Mucosa of stomach (tissue), 1 donor: Measurements from ENCODE around the gene LRRC52.

ENCODE experiments used
- H3K27me3 ChIP-seq: one replicate; pipeline ENCODE4 v1.7.0; 2013; ENCODE audit warnings: mild to moderate bottlenecking, low read length; ENCODE audit not compliant: control insufficient read depth, insufficient read depth
- H3K36me3 ChIP-seq: one replicate; pipeline ENCODE4 v1.7.0; 2013; ENCODE audit warnings: low read length; ENCODE audit not compliant: control insufficient read depth, insufficient read depth
- H3K4me1 ChIP-seq: one replicate; pipeline ENCODE4 v1.7.0; 2013; ENCODE audit warnings: mild to moderate bottlenecking, low read length; ENCODE audit not compliant: control insufficient read depth, insufficient read depth
- H3K4me3 ChIP-seq: one replicate; pipeline ENCODE4 v1.7.0; 2013; ENCODE audit warnings: low read length
- H3K9ac ChIP-seq: one replicate; pipeline ENCODE4 v1.7.0; 2013; ENCODE audit warnings: mild to moderate bottlenecking, low read length, moderate library complexity
- H3K9me3 ChIP-seq: one replicate; pipeline ENCODE4 v1.7.0; 2013; ENCODE audit warnings: mild to moderate bottlenecking, low read length, moderate library complexity; ENCODE audit not compliant: control insufficient read depth
- donor health status: Pancreatic carcinoma.

LRRC52 gene

DNA sequence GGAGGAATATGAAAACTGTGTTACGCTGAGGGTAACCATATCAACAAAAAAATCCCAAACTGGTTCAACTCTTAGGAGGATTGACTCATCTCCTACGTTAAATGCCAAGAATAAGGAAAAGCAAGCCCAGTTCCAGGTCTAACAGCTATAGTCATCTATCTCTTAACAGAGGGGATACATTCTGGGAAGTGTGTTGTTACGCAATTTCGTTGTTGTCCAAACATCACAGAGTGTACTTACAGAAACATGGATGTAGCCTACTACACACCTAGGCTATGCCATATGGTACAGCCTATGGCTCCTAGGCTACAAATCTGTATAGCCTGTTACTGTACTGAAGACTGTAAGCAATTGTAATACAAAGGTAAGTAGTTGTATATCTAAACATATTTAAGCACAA, 23.2 kb upstream of the LRRC52 start:
- no peaks in the 10 kb centered on the region for H3K9me3 ChIP-seq
- H3K4me3 ChIP-seq = no peak overlapping the region
- no peak overlapping the region for H3K9ac ChIP-seq
- H3K27me3 ChIP-seq = no peaks in the 10 kb centered on the region
- H3K4me1 ChIP-seq = no peaks in the 10 kb centered on the region
- no peaks in the 10 kb centered on the region for H3K36me3 ChIP-seq

DNA sequence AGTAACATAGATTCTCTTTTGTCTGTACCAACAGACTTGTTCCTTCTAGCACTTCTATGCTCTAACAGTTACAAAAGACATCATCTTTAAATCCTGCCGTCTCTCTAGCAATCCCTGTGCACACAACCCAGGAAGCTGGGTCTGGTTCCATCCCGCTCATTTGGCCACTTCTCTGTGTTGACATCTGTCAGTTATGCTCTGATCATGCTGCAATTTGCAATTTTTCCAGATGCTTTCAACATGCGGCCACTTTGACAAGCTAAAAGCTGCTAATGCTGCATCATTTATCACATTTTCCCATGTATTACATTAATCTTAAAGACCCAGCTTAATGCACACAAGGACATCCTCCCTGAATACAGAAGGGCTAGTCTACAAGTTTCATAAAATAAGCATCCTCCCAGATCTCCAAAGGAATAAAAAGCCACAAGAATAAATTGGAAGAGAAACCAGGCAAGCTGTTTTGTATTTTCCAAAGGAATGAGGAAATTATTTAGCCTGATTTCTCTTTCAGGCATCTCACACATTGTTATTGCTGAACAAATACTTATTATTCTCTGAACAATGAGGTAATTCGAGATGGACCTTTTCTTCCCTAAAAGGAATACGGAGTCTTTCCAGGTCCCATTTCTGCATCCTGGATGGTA, 19.0 kb upstream of the LRRC52 start:
- no peaks in the 10 kb centered on the region for H3K27me3 ChIP-seq
- H3K4me3 ChIP-seq = no peak overlapping the region
- H3K4me1 ChIP-seq = no peaks in the 10 kb centered on the region
- no peaks in the 10 kb centered on the region for H3K9me3 ChIP-seq
- no peak overlapping the region for H3K9ac ChIP-seq
- H3K36me3 ChIP-seq = no peaks in the 10 kb centered on the region

DNA sequence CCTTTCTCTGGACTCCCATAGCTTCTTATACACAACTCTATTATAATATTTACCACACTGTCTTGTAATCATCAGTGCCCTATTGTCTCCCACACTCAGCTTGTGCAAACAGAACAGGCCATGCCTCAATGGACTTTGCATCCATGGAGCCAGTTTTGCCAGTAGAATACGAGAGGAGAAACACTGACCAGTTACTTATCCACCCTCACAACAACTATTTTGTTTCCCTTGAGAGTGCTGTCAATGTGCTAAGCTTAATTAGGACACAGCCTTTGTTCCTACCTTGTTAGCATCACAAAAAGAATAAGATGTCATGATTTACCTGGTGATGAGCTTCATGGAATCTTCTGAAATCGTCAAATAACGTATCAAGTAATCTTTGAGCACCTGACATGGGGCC, 18.1 kb upstream of the LRRC52 start:
- H3K9me3 ChIP-seq = no peaks in the 10 kb centered on the region
- H3K4me3 ChIP-seq = no peak overlapping the region
- no peaks in the 10 kb centered on the region for H3K27me3 ChIP-seq
- no peaks in the 10 kb centered on the region for H3K4me1 ChIP-seq
- no peaks in the 10 kb centered on the region for H3K36me3 ChIP-seq
- H3K9ac ChIP-seq = no peak overlapping the region

- Histone ChIP-seq H3K9ac (no peak overlapping the region), H3K27me3 (no peaks in the 10 kb centered on the region), H3K9me3 (no peaks in the 10 kb centered on the region), H3K4me1 (no peaks in the 10 kb centered on the region), H3K36me3 (no peaks in the 10 kb centered on the region), H3K4me3 (no peak overlapping the region)
These were observed 16.4 kb upstream of the LRRC52 start for GRCh38 chr1:165527251-165528007.

- Histone ChIP-seq H3K4me1 (no peaks in the 10 kb centered on the region), H3K9ac (no peak overlapping the region), H3K4me3 (no peak overlapping the region), H3K9me3 (no peaks in the 10 kb centered on the region), H3K27me3 (no peaks in the 10 kb centered on the region), H3K36me3 (no peaks in the 10 kb centered on the region)
These were observed 12.8 kb upstream of the LRRC52 start for GRCh38 chr1:165531021-165531420.

GRCh38 chr1:165532053-165532452, 11.7 kb upstream of the LRRC52 start:
- no peaks in the 10 kb centered on the region for H3K27me3 ChIP-seq
- no peaks in the 10 kb centered on the region for H3K36me3 ChIP-seq
- H3K9me3 ChIP-seq = no peaks in the 10 kb centered on the region
- H3K4me1 ChIP-seq = no peaks in the 10 kb centered on the region
- H3K4me3 ChIP-seq = no peak overlapping the region
- H3K9ac ChIP-seq = no peak overlapping the region

- Histone ChIP-seq H3K27me3 (no peaks in the 10 kb centered on the region), H3K9ac (no peak overlapping the region), H3K4me3 (no peak overlapping the region), H3K36me3 (no peaks in the 10 kb centered on the region), H3K4me1 (no peaks in the 10 kb centered on the region), H3K9me3 (no peaks in the 10 kb centered on the region)
These were observed 10.5 kb upstream of the LRRC52 start for GRCh38 chr1:165533254-165533653.

- H3K9me3 ChIP-seq = no peaks in the 10 kb centered on the region
- no peak overlapping the region for H3K9ac ChIP-seq
- no peak overlapping the region for H3K4me3 ChIP-seq
- H3K27me3 ChIP-seq = no peaks in the 10 kb centered on the region
- no peaks in the 10 kb centered on the region for H3K36me3 ChIP-seq
- H3K4me1 ChIP-seq = no peaks in the 10 kb centered on the region
These were observed 7.8 kb upstream of the LRRC52 start for GRCh38 chr1:165536016-165536415.

GRCh38 chr1:165537356-165538109, 6.3 kb upstream of the LRRC52 start:
- H3K27me3 ChIP-seq = no peaks in the 10 kb centered on the region
- no peak overlapping the region for H3K4me3 ChIP-seq
- no peaks in the 10 kb centered on the region for H3K9me3 ChIP-seq
- no peak overlapping the region for H3K9ac ChIP-seq
- no peaks in the 10 kb centered on the region for H3K36me3 ChIP-seq
- H3K4me1 ChIP-seq = peaks cover 5% of the 10 kb centered on the region

- Histone ChIP-seq H3K27me3 (peaks cover 2% of the 10 kb centered on the region), H3K4me1 (peaks cover 6% of the 10 kb centered on the region), H3K36me3 (no peaks in the 10 kb centered on the region), H3K9me3 (no peaks in the 10 kb centered on the region), H3K9ac (no peak overlapping the region), H3K4me3 (no peak overlapping the region)
These were observed 4.5 kb upstream of the LRRC52 start for GRCh38 chr1:165539306-165539705.

- Histone ChIP-seq H3K4me3 (no peak overlapping the region), H3K9me3 (no peaks in the 10 kb centered on the region), H3K27me3 (peaks cover 8% of the 10 kb centered on the region), H3K4me1 (peaks cover 6% of the 10 kb centered on the region), H3K9ac (no peak overlapping the region), H3K36me3 (no peaks in the 10 kb centered on the region)
These were observed 3.9 kb upstream of the LRRC52 start for GRCh38 chr1:165539908-165540307.

- Histone ChIP-seq H3K27me3 (peaks cover 8% of the 10 kb centered on the region), H3K36me3 (no peaks in the 10 kb centered on the region), H3K4me1 (peaks cover 6% of the 10 kb centered on the region), H3K9me3 (no peaks in the 10 kb centered on the region), H3K9ac (no peak overlapping the region), H3K4me3 (no peak overlapping the region)
These were observed 1.7 kb upstream of the LRRC52 start for GRCh38 chr1:165542015-165542631.
